ENCODE results near the gene EFNA5.

EFNA5 gene

DNA sequence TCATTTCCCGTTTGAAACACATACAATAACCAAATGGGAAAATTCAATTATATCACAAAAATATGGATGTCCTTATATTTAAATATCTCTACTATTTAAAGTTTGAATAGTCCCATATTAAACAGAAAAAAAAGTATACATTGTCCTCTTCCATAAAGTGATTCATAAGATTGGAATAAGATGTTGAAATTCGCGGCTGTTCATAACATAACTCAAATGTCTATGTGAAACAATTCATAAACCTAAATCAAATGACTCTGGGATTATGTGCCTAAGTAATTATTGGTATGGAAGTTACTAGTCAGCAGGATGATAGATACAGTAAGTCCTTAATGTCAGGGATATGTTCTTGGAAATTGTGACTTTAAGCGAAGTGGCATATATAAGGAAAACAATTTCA is 3.9 kb upstream of the EFNA5 start:
- H3K4me3 ChIP-seq (ENCODE audit: low read depth in 1 of 2, low read length in 2 of 2), result no peak overlapping the region
- no peak overlapping the region for H3K4me2 ChIP-seq (ENCODE audit: insufficient read depth, low read length)
- TF ChIP-seq, protein P1, sequence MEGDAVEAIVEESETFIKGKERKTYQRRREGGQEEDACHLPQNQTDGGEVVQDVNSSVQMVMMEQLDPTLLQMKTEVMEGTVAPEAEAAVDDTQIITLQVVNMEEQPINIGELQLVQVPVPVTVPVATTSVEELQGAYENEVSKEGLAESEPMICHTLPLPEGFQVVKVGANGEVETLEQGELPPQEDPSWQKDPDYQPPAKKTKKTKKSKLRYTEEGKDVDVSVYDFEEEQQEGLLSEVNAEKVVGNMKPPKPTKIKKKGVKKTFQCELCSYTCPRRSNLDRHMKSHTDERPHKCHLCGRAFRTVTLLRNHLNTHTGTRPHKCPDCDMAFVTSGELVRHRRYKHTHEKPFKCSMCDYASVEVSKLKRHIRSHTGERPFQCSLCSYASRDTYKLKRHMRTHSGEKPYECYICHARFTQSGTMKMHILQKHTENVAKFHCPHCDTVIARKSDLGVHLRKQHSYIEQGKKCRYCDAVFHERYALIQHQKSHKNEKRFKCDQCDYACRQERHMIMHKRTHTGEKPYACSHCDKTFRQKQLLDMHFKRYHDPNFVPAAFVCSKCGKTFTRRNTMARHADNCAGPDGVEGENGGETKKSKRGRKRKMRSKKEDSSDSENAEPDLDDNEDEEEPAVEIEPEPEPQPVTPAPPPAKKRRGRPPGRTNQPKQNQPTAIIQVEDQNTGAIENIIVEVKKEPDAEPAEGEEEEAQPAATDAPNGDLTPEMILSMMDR (IDR thresholded peaks at IDR 0.05; ENCODE audit: borderline replicate concordance, extremely low read depth, low read length, poor library complexity, severe bottlenecking), result no peak
- no peak for TF ChIP-seq EZH2 (IDR thresholded peaks at IDR 0.05; ENCODE audit: borderline replicate concordance, low read depth, low read length, severe bottlenecking)
- H3K27ac ChIP-seq (ENCODE audit: low read length), result no peak overlapping the region
- H2AFZ ChIP-seq (ENCODE audit: low read depth, low read length), result no peak overlapping the region
- H3K4me1 ChIP-seq (ENCODE audit: insufficient read depth, low read length), result peaks cover 34% of the 10 kb centered on the region
- no peaks in the 10 kb centered on the region for H3K27me3 ChIP-seq (ENCODE audit: insufficient read depth, low read length, poor library complexity)
- ATAC-seq (ENCODE audit: insufficient read depth, low read depth) (no peak), DNase-seq (no peak)
- no peaks in the 10 kb centered on the region for H3K9me3 ChIP-seq (ENCODE audit: insufficient read depth, low read length, severe bottlenecking)
- H3K9ac ChIP-seq (ENCODE audit: low read depth, low read length), result no peak overlapping the region
- no peaks in the 10 kb centered on the region for H3K79me2 ChIP-seq (ENCODE audit: insufficient read depth, low read length)
- no peaks in the 10 kb centered on the region for H3K36me3 ChIP-seq (ENCODE audit: insufficient read depth, low read length)
- H4K20me1 ChIP-seq (ENCODE audit: insufficient read depth, low read length), result no peaks in the 10 kb centered on the region

DNA sequence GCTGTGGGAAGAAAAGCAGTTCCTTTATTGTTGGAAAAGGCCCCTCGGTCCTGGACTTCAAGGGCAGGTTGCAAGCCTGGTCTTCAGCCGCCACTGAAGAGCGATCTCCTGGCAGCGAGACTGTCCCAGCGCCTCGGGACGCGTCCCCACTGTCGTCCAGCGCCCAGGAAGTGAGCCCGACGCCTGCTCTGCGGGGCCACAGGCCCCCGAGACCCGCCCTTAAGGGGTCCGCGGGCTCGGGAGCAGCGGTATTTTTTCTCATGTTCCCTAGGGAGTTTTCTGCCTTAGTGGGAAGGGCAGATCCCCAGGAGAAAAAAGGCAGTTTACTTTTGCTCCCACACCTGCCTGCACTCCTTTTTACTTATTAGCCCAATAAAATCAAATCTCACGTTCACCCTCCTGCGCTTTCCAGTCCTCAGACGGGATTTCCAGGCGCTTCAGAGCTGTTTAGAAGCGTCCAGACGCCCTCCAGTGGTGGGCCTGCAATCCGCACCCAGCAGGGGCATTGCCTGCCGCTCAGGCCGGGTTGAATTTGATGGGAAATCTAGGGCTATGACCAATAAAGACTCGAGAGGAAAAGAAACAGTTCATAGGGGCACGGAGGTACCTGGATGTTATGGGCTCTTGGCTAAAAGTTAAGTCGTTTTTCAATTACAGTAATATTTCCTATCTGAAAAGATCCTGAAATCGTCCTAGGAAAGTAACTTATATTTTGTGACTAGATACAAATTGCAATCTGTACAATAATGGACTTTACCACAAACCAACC is 2.8 kb upstream of the EFNA5 start:
- H3K4me1 ChIP-seq (ENCODE audit: insufficient read depth, low read length), result peaks cover 41% of the 10 kb centered on the region
- H3K27ac ChIP-seq (ENCODE audit: low read length), result no peak overlapping the region
- DNase-seq (peak; percentile 80), ATAC-seq (ENCODE audit: insufficient read depth, low read depth) (peak; percentile 66)
- no peaks in the 10 kb centered on the region for H3K27me3 ChIP-seq (ENCODE audit: insufficient read depth, low read length, poor library complexity)
- H3K4me2 ChIP-seq (ENCODE audit: insufficient read depth, low read length), result no peak overlapping the region
- no peaks in the 10 kb centered on the region for H3K36me3 ChIP-seq (ENCODE audit: insufficient read depth, low read length)
- no peak overlapping the region for H2AFZ ChIP-seq (ENCODE audit: low read depth, low read length)
- TF ChIP-seq, protein P1 (IDR thresholded peaks at IDR 0.05; ENCODE audit: borderline replicate concordance, extremely low read depth, low read length, poor library complexity, severe bottlenecking), result peak; percentile 97
- TF ChIP-seq EZH2 (IDR thresholded peaks at IDR 0.05; ENCODE audit: borderline replicate concordance, low read depth, low read length, severe bottlenecking), result no peak
- no peaks in the 10 kb centered on the region for H3K79me2 ChIP-seq (ENCODE audit: insufficient read depth, low read length)
- no peaks in the 10 kb centered on the region for H3K9me3 ChIP-seq (ENCODE audit: insufficient read depth, low read length, severe bottlenecking)
- H3K9ac ChIP-seq (ENCODE audit: low read depth, low read length), result no peak overlapping the region
- no peaks in the 10 kb centered on the region for H4K20me1 ChIP-seq (ENCODE audit: insufficient read depth, low read length)
- no peak overlapping the region for H3K4me3 ChIP-seq (ENCODE audit: low read depth in 1 of 2, low read length in 2 of 2)

DNA sequence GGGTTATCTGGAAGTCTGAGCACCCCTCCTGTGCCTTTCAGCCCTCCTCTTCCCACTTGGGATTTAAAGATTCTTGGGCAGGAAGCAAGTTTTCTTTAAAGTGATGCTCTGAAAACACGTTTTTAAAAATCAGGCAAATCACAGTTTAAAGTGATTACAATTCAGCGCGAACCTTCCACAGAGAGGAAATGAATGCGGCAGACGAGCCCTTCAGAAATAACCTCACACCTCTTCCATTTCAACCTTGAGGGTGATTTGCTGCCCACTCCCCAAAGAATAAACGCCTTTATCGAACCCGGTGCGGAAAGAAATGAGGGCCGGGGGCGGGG is 2.3 kb upstream of the EFNA5 start:
- Histone ChIP-seq H3K9me3 (ENCODE audit: insufficient read depth, low read length, severe bottlenecking) (no peaks in the 10 kb centered on the region), H3K4me2 (ENCODE audit: insufficient read depth, low read length) (no peak overlapping the region), H4K20me1 (ENCODE audit: insufficient read depth, low read length) (no peaks in the 10 kb centered on the region), H3K4me3 (ENCODE audit: low read depth in 1 of 2, low read length in 2 of 2) (no peak overlapping the region), H2AFZ (ENCODE audit: low read depth, low read length) (no peak overlapping the region), H3K79me2 (ENCODE audit: insufficient read depth, low read length) (no peaks in the 10 kb centered on the region), H3K9ac (ENCODE audit: low read depth, low read length) (no peak overlapping the region), H3K36me3 (ENCODE audit: insufficient read depth, low read length) (no peaks in the 10 kb centered on the region), H3K27ac (ENCODE audit: low read length) (no peak overlapping the region), H3K27me3 (ENCODE audit: insufficient read depth, low read length, poor library complexity) (no peaks in the 10 kb centered on the region), H3K4me1 (ENCODE audit: insufficient read depth, low read length) (peaks cover 41% of the 10 kb centered on the region)
- no peak for TF ChIP-seq EZH2 (IDR thresholded peaks at IDR 0.05; ENCODE audit: borderline replicate concordance, low read depth, low read length, severe bottlenecking)
- TF ChIP-seq, protein P1 (IDR thresholded peaks at IDR 0.05; ENCODE audit: borderline replicate concordance, extremely low read depth, low read length, poor library complexity, severe bottlenecking), result no peak
- DNase-seq (no peak), ATAC-seq (ENCODE audit: insufficient read depth, low read depth) (no peak)

Data from DND-41 (cell line).